Activated gamma-delta T cell (primary cell): Measurements from ENCODE around the gene CYLD.

Experiments used
- DNase-seq: peaks from one replicate; lab custom pipeline; 2025; lab: John Stamatoyannopoulos, UW

The CYLD gene

DNA sequence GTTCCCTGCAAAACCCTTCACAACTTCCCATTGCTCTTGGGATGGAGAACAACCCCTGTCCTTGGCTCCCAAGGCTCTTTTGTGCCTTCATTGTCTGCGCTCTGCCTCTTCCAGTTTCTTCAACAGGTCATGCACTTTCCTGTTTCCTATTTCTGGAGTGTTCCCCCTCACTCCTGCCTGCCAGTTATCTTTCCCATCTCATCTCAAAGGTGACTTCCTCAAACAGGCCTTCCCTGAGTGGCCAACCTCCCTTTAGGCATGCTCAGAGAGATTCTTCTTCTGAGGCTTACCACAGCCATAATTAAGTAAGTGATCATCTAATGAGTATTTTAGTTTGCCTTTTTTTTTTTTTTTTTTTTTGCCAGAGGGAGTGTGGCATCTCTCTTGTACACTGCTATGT, 2.9 kb upstream of the CYLD start:
- no peak for DNase-seq

DNA sequence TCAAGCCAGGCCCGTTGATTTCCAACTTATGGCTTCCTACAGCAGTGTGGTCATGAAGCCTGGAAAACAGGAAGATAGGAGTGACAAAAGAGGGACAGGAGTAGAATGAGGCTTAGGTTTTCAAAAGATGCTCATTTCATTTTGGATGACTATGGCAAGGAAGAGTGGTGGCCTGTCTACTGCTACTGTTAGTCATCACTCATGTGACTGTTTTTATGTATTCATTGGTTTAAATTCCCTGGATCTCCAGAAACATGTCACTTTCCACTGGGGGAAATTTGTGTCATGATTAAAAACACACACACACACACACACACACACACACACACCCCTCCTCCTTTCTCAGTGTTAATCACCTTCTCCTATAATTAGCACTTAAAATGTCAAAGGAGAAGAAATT, 1.1 kb upstream of the CYLD start:
- DNase-seq, result no peak

DNA sequence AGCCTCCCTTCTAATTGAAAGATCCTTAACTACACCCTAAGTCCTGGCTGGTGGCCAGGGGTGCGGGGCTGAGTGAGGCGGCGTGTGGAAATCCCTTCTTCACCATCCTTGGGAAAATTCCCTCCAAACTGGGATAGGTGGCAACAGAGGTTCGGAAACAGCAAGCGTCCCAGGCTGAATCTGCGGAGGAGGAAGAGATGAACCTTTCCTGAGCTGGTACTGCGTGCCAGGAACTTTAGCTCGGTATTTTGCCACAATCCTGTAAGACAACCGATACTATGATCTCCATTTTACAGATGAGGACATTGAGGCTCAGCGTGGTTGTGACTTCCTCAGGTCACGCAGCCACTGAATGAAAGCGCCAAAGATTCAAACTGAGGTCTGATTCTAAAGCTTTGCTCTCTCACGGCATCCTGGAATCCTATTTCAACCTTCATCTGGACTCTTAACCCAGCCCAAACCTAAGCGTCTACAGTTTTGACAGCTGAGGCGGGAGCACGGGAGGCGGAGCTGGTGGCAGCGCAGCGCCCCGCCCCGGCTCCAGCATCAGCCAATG, 583 bp upstream of the CYLD start:
- no peak for DNase-seq

DNA sequence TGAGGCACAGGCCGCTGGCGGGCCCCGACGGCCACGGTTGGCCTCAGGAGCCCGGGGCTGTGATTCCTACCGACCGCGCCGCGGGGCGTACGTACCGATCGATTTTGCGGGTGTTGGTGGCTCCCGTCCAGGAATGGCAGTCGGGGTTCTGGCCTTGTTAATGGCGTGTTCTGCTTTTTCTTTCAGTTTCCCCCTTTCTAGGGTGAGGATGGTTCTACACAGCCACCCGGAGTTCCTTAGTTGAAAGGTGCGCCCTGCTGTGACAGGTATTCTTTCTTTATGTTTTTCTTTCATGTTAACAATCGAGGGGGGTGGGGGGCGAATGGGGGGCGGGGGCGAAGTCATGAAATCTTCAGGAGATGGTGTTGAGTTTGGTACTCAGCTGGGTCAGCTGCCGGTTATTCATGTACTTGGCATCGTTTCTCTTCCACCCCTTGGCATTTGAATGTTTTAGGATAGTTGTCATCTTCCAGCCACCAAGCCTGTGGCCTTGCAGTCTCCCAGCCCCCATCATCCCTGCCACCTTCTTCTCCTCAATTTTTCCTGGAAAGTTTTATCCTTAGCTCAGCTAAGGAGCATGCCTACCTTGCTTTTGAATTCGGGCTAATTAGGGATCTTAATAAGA, 802 bp downstream of the CYLD start:
- peak; percentile 60 for DNase-seq

DNA sequence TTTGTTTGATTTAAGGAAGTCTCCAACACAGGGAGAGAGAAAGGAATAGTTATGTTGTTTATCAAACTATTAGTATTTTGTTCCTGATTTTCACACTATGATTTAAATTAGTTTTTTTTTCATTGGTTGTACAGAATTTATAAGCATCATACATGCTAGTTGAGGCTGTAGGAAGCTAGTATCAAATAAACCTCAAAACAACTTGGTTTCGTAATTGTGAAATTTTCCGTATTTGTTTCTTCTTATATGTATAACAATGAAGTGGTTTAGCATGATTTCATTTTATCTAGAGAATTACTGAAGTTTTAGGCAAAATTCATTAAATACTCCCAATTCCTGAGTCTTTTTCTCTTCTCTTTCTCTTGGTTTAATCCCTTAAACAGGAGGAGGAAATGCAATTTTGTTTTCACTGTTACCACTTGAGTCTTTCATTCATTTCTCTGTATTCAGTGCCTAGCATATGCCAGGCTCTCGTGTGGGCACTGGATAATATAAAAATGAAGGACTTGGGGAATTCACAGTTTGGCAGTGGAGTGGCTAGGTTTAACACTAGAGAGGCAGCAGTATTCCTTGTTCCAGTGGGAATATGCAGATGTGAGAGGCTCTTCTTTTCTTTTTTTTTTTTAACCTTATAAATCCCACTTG, 1.8 kb downstream of the CYLD start:
- no peak for DNase-seq

DNA sequence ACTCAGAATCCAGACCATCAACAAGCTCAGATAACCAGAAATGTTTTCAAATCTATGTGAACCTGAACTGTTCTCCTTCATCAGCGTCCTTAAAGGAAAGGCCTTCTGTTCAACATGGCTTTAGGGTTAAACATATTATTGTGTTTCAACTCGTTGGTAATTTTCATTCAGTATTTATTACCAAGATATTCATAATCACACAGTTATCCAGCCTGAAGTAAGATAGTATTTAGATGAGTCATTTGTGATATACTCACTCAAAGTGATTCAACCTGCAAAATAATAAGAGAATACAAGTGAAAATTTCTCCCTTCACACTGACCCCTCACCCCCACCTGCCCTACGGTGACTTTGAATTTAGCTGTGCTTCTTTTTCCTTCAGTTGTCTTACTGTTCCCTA, 3.0 kb downstream of the CYLD start:
- DNase-seq, result no peak

DNA sequence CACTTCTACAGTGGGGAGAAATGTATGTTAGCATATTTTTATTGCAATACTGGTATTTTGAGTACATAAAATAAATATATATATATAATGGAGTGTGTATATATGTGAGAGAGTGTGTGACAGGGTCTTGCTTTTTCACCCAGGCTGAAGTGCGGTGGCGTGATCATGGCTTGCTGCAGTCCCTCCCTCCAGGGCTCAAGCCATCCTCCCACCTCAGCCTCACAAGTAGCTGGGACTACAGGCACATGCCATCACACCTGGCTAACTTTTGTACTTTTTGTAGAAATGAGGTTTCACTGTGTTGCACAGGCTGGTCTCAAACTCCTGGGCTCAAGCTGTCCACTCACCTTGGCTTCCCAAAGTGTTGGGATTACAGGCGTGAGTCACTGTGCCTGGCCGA, 4.1 kb downstream of the CYLD start:
- no peak for DNase-seq

DNA sequence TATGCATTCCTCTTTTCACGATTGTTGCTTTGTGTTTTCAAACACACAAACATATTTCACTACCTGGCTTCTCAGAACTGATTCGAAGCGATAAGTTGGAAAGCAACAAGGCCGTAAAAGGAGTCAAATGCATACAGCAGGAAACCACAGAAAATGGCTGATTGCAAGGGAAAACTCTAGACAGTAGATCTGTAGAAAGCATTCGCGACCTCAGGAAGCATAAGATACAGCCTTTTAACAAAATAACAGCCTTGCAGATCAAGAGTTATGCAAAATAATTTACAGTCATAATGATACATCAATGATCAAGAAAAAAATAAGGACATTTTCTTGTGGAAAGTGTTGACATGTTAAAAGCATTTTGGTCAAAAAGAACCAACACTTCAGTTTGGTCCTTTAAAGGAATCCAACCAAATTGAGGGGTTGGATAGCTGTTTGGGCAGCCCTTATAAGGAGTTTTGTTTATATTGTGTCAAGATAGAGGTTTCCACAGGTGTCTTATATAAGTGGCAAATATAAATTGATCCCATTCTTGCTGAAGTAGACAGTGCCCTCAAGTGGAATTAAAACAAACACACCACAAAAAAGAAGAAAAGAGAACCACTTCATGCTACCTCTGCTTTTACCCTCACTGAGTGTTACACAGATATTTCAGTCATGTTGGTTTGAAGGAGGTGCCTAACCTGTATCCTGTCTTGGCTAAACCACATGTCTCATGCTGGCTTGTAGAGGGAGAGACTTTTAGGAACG, 5.5 kb downstream of the CYLD start:
- no peak for DNase-seq

DNA sequence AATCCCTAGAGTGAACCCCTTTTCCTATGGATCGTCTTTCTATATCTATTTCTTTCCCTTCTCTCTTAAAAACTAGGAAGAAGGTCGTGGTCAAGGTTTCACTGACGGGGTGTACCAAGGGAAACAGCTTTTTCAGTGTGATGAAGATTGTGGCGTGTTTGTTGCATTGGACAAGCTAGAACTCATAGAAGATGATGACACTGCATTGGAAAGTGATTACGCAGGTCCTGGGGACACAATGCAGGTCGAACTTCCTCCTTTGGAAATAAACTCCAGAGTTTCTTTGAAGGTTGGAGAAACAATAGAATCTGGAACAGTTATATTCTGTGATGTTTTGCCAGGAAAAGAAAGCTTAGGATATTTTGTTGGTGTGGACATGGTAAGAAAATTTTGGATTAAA, 9.6 kb downstream of the CYLD start:
- no peak for DNase-seq

DNA sequence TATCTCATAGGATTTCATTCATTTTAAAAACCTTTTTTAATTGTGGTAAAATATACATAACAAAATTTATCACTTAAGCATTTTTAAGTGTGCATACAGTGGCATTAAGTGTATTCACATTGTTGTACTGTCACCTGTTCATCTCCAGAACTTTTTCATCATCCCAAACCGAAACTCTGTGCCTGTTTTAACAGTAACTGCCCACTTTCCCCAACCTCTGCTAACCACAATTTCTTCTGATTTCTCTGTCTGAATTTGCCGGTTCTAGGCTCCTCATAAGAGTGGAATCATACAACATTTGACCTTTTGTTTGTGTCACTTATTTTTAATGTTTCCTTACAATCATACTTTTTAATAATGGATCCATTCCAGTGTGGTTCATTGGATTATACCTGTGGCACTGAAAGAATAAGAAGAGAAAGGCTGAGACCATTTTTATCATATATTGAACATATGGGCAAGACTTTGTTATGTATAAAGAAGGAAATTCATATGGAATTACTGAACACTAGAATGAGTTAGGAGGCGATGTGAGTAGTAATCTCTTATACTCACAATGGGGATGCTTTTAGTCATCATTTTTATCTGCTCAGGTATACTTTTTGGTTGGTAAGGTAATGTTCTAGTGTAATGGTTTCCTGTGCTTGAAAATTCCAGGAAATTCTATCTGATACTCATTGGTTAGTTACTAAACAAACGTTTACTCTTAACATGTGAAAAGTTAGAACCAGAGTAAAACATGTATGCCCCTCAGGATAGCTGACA, 10.8 kb downstream of the CYLD start:
- no peak for DNase-seq

DNA sequence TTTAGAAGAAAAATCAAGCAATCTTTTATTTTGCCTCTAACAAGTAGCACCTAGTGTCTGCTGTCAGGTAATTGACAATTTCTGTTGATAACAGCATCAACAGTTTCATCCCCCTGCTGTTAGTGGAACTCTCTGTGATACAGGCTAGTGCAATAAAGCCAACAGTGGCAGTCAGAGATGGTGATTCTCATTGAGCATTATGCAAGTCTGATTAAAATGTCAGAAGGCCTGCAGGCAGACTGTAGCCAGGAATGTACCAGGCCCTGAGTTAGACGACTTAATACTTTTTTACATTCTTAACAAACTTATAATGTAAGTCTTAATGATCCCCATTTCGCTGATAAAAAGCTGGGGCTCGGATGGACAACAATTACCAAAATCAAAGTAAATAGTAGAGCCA, 14.6 kb downstream of the CYLD start:
- no peak for DNase-seq

DNA sequence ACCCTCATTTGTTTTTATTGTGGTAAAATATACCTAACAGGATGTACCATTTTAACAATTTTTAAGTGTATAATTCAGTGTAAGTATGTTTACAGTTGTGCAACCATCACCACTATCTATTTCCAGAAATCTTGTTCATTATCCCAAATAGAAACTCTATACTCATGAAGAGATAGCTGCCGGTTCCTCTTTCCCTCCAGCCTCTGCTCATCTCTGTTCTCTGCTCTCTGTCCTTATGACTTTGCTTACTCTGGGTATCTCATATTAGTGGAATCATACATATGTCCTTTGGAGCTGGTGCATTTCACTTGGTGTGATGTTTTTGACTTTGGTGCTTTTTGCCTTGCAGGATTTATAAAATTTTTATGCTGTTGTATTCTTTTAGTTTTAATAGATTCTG, 19.4 kb downstream of the CYLD start:
- DNase-seq, result no peak

DNA sequence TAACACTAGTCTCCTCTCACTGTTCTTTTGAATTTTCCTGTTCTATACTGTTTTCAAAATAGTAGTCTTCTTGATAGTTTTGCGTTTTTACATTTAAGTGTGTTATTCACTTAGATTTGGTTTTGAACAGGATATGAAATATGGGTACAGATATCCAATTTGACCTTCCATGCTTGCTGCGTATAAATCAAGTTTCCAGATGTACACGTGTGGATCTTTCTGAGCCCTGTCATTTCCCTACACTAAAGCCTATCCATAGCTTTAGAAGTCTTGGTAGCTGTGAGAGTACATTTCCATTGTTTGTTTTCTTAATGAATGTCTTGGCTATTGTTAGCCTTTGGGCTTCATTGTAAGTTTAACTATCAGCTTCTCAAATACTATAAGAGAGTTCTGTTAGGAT, 20.4 kb downstream of the CYLD start:
- DNase-seq, result no peak

DNA sequence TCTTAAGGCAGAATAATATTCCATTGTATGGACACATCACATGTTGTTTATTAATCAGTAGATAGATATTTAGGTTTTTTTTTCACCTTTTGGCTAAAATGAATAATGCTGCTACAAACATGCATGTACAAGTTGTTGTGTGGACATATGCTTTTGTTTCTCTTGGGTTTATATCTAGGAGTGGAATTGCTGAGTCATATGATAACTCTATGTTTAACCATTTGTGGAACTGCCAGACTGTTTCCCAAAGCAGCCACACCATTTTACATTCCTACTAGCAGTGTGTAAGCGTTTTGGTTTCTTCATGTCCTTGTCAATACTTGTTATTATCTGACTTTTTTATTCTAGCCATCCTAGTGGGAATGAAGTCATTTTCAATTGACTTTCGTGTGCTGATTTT, 21.3 kb downstream of the CYLD start:
- DNase-seq, result no peak

DNA sequence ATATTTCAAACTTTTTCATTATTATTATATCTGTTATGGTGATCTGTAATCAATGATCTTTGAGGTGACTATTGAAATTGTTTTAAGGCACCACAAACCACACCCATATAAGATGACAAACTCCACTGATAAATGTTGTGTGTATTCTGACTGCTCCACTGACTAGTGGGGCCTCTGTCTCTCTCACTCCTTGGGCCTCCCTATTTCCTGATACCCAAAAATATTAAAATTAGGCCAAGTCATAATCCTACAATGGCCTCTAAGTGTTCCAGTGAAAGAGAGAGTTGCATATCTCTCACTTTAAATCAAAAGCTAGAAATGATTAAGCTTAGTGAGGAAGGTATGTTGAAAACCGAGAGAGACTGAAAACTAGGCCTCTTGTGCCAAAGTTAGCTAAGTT, 23.4 kb downstream of the CYLD start:
- DNase-seq, result no peak

DNA sequence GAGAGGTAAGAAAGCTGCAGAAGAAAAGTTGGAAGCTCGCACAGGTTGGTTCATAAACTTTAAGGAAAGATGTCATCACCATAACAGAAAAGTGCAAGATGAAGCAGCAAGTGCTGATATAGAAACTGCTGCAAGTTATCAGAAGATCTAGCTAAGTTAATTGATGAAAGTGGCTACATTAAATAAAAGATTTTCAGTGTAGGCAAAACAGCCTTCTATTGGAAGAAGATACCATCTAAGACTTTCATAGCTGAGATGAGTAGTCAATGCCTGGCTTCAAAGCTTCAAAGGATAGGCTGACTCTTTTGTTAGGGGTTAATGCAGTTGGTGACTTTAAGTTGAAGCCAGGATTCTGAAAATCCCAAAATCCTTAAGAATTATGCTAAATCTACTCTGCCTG, 24.0 kb downstream of the CYLD start:
- DNase-seq, result no peak

DNA sequence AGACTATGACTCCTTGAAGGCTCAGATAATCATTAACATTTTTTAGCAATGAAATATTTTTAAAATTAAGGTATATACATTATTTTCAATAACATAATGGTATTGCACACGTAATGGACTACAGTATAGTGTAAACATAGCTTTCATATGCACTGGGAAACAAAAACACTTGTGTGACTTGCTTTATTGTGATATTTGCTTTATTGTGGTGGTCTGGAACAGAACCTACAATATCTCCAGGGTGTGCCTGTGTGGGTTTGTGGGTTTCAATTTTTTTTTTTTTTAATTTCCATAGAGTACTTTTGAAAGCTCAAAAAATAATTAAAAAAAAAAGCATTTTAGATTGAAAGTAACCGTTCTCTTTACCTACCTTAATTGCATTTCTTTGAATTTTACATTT, 25.3 kb downstream of the CYLD start:
- DNase-seq, result no peak

DNA sequence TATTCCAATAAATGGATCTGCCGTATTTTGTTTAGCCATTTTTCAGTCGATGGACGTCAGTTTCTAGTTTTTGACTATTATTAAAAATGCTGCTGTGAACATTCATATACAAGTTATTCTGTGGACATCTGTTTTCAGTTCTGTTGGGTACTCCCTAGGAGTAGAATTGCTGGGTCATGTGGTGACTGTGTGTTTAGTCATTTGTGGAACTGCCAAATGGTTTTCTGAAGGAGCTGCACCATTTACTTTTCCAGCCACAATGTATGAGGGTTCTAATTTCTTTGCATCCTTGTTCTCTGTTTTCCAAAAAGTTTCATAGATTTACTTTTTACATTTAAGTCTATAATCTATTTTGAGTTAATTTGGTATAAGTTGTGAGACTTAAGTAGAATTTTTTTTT, 29.5 kb downstream of the CYLD start:
- no peak for DNase-seq

DNA sequence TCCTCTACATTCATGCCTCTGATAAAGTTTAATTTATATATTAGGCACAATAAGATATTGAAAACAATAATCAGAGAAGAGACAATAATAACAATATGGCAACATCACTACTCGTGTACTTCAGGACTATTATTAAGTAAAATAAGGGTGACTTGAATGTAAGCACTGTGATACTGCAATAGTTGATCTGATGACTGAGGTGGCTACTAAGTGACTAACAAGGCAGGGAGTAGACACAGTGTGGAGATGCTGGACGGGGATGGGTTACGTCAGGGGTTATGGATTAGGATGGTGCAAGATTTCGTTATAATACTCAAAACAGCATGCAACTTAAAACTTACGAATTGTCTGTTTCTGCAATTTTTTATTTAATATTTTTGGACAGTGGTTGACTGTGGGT, 32.5 kb downstream of the CYLD start:
- no peak for DNase-seq

DNA sequence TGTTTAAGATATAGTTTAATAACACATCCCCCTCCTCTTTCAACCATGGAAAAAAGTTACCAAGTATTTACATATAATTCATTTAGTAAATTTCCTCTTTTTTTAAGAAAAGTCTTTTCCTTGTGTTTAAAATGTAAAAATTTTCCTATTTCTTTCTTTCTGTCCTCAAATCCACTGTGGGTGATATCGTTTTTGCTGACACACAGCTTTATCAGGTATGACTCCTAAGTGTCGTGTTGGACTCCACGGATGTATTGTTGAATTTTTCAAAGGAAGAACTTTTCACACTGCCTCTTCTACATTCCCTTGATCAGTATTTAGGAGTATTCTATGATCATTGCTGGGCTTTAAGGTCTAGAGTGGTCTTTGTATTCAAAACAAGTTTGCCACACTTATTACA, 33.1 kb downstream of the CYLD start:
- no peak for DNase-seq

DNA sequence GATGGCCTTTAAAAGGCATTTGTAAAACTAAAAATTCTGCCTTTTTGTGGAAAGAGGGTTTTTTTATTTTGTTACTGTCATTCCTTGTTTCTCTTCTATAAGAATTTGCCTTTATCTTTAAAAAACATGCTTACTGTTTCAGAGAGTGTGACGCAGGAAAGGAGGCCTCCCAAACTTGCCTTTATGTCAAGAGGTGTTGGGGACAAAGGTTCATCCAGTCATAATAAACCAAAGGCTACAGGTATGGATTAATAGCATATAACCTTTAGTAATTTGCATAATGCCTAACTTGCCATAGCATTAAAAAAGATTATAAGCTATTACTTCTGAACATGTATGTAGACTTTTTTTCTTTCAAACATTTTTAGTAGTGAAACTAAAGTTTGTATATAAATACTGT, 34.2 kb downstream of the CYLD start:
- DNase-seq, result no peak
